SU-DHL-6 (cell line): Measurements from ENCODE around the gene SATB1.

Experiments used
- H2AFZ ChIP-seq: fragments of 200-600 bp; sonication (generic); 2 replicates; pipeline ENCODE4 v1.6.1; 2014; ENCODE audit warnings: low read depth, mild to moderate bottlenecking, moderate library complexity, mixed read lengths, antibody characterized with exemption, low read length; ENCODE audit not compliant: severe bottlenecking
- H3F3A ChIP-seq: fragments of 200-600 bp; shearing (Covaris generic); 2 replicates; pipeline ENCODE4 v1.6.0; 2016; ENCODE audit warnings: antibody characterized with exemption, mild to moderate bottlenecking; ENCODE audit not compliant: insufficient read depth
- H3K27ac ChIP-seq: fragments of 200-600 bp; sonication (generic); 2 replicates; pipeline ENCODE4 v1.5.1; 2016; ENCODE audit warnings: low read depth, mild to moderate bottlenecking, low read length, moderate library complexity, mixed read lengths
- H3K27me3 ChIP-seq: fragments of 200-600 bp; sonication (generic), shearing (Covaris generic); 2 replicates; pipeline ENCODE4 v1.6.0; 2014; ENCODE audit warnings: mild to moderate bottlenecking, low read length
- H3K36me3 ChIP-seq: fragments of 200-600 bp; sonication (generic); 2 replicates; pipeline ENCODE4 v1.6.1; 2014; ENCODE audit warnings: mild to moderate bottlenecking, low read length, mixed read lengths
- H3K4me2 ChIP-seq: fragments of 300-600, 200-600 bp; shearing (Covaris generic), sonication (generic); 2 replicates; pipeline ENCODE4 v1.6.0; 2014; ENCODE audit warnings: low read length, low read depth, mild to moderate bottlenecking; ENCODE audit not compliant: poor library complexity, severe bottlenecking
- H3K4me3 ChIP-seq: fragments of 200-600 bp; sonication (generic); 2 replicates; pipeline ENCODE4 v1.5.1; 2014; ENCODE audit warnings: antibody characterized with exemption, low read length, mild to moderate bottlenecking, mixed read lengths; ENCODE audit not compliant: insufficient read depth, poor library complexity, severe bottlenecking
- H3K79me2 ChIP-seq: fragments of 200-600 bp; sonication (generic); 2 replicates; pipeline ENCODE4 v1.6.1; 2014; ENCODE audit warnings: mild to moderate bottlenecking, low read length, moderate library complexity; ENCODE audit not compliant: insufficient read depth
- H3K9ac ChIP-seq: fragments of 200-600 bp; sonication (generic); 2 replicates; pipeline ENCODE4 v1.7.0; 2014; ENCODE audit warnings: mild to moderate bottlenecking, low read length
- H3K9me2 ChIP-seq: fragments of 200-600 bp; sonication (generic); replicated peaks from 2 replicates; pipeline ENCODE4 v1.6.1; 2014; ENCODE audit warnings: low read length; ENCODE audit not compliant: insufficient read depth
- H3K9me3 ChIP-seq: fragments of 200-600 bp; sonication (generic); 2 replicates; pipeline ENCODE4 v1.6.1; 2014; ENCODE audit warnings: low read length, mixed read lengths; ENCODE audit not compliant: insufficient read depth
- H4K20me1 ChIP-seq: fragments of 200-600 bp; sonication (generic); 2 replicates; pipeline ENCODE4 v1.6.1; 2014; ENCODE audit warnings: low read depth, mild to moderate bottlenecking, antibody characterized with exemption, low read length, moderate library complexity, mixed read lengths
- CTCF ChIP-seq: fragments of 200-600 bp; sonication (generic); IDR thresholded peaks from one replicate; pipeline ENCODE4 v1.5.1; 2017; ENCODE audit warnings: antibody characterized with exemption, mild to moderate bottlenecking, low read length, moderate library complexity; ENCODE audit not compliant: insufficient read depth, poor library complexity, severe bottlenecking
- EZH2phosphoT487 ChIP-seq: fragments of 200-600 bp; sonication (generic), shearing (Covaris generic); conservative IDR thresholded peaks from 2 replicates; pipeline ENCODE4 v1.6.1; 2018; ENCODE audit warnings: mild to moderate bottlenecking, antibody characterized with exemption, low read length, moderate library complexity, mixed read lengths

The SATB1 gene

GRCh38 chr3:18428991-18429745 lies 4.0 kb upstream of the SATB1 start:
- no peaks in the 10 kb centered on the region for H3K36me3 ChIP-seq
- H3K4me2 ChIP-seq = no peak overlapping the region
- no peak overlapping the region for H3K27ac ChIP-seq
- no peak for TF ChIP-seq EZH2phosphoT487
- H4K20me1 ChIP-seq = 0 out of 2 replicates have a peak, but pooled peaks cover 3% of the 10 kb centered on the region
- H3K9me2 ChIP-seq = no peaks in the 10 kb centered on the region
- no peaks in the 10 kb centered on the region for H3K27me3 ChIP-seq
- no peaks in the 10 kb centered on the region for H3K9me3 ChIP-seq
- H3K4me3 ChIP-seq = no peak overlapping the region
- H2AFZ ChIP-seq = no peak overlapping the region
- peaks cover 8% of the 10 kb centered on the region for H3F3A ChIP-seq
- no peaks in the 10 kb centered on the region for H3K79me2 ChIP-seq
- H3K9ac ChIP-seq = no peak overlapping the region

- peaks cover 12% of the 10 kb centered on the region for H3F3A ChIP-seq
- no peak overlapping the region for H3K9ac ChIP-seq
- no peaks in the 10 kb centered on the region for H3K9me2 ChIP-seq
- no peaks in the 10 kb centered on the region for H3K36me3 ChIP-seq
- TF ChIP-seq CTCF (no peak), EZH2phosphoT487 (no peak)
- no peak overlapping the region for H3K4me2 ChIP-seq
- no peak overlapping the region for H2AFZ ChIP-seq
- H3K4me3 ChIP-seq = no peak overlapping the region
- H3K27ac ChIP-seq = no peak overlapping the region
- 0 out of 2 replicates have a peak, but pooled peaks cover 3% of the 10 kb centered on the region for H4K20me1 ChIP-seq
- no peaks in the 10 kb centered on the region for H3K27me3 ChIP-seq
- no peaks in the 10 kb centered on the region for H3K9me3 ChIP-seq
- no peaks in the 10 kb centered on the region for H3K79me2 ChIP-seq
These were observed 2.9 kb upstream of the SATB1 start for GRCh38 chr3:18428036-18428435.

- Histone ChIP-seq H2AFZ (no peak overlapping the region), H3K27me3 (no peaks in the 10 kb centered on the region), H3F3A (peaks cover 12% of the 10 kb centered on the region), H3K4me3 (no peak overlapping the region), H3K79me2 (no peaks in the 10 kb centered on the region), H3K4me2 (no peak overlapping the region), H4K20me1 (0 out of 2 replicates have a peak, but pooled peaks cover 3% of the 10 kb centered on the region), H3K9ac (no peak overlapping the region), H3K9me3 (no peaks in the 10 kb centered on the region), H3K9me2 (no peaks in the 10 kb centered on the region), H3K27ac (no peak overlapping the region), H3K36me3 (no peaks in the 10 kb centered on the region)
- TF ChIP-seq EZH2phosphoT487 (no peak), CTCF (no peak)
These were observed 1.6 kb upstream of the SATB1 start for GRCh38 chr3:18426597-18427193.

- Histone ChIP-seq H3K9me2 (no peaks in the 10 kb centered on the region), H2AFZ (peak overlapping the region; percentile 95), H3K9ac (peak overlapping the region; percentile 56), H3K4me2 (peak overlapping the region; percentile 93), H3K79me2 (no peaks in the 10 kb centered on the region), H3K4me3 (peak overlapping the region; percentile 72), H3F3A (peaks cover 12% of the 10 kb centered on the region), H3K36me3 (no peaks in the 10 kb centered on the region), H3K27me3 (no peaks in the 10 kb centered on the region), H3K9me3 (no peaks in the 10 kb centered on the region), H3K27ac (no peak overlapping the region), H4K20me1 (0 out of 2 replicates have a peak, but pooled peaks cover 3% of the 10 kb centered on the region)
- no peak for TF ChIP-seq CTCF
- TF ChIP-seq EZH2phosphoT487 = no peak
These were observed 610 bp upstream of the SATB1 start for GRCh38 chr3:18425641-18426257.
